Breast epithelium (tissue), 4 donors: ENCODE data around the gene EEF1E1. TPM values are rescaled to one million over a fixed set of nuclear protein-coding genes. Genes with fewer than 3 reads are reported as not detected.

Experiments
- DNase-seq, 2 donors: peaks; one replicate each; pipeline ENCODE4 v3.0.0-alpha.2; 2019; ENCODE audit warnings: low spot score in 2 of 2
- H3K27ac ChIP-seq, 2 donors: fragments of 200-600 bp; sonication (generic) in 1 of 2; one replicate each; pipeline ENCODE4 v1.5.1; 2016 to 2019; ENCODE audit warnings: mild to moderate bottlenecking in 1 of 2
- H3K27me3 ChIP-seq, 2 donors: fragments of 200-600 bp; sonication (generic) in 1 of 2; one replicate each; pipeline versions ENCODE4 v1.5.1 to v1.6.0; 2017 to 2019; ENCODE audit warnings: control low read depth in 1 of 2, mild to moderate bottlenecking in 1 of 2
- H3K36me3 ChIP-seq: fragments of 200-600 bp; one replicate; pipeline ENCODE4 v1.5.1; 2019
- H3K4me1 ChIP-seq, 2 donors: fragments of 200-600 bp; sonication (generic); one replicate each; pipeline ENCODE4 v1.5.1; 2016 to 2019; ENCODE audit warnings: control low read depth in 1 of 2
- H3K4me3 ChIP-seq, 3 donors: fragments of 200-600 bp; sonication (generic); 1 replicate in 2 of 3; 2 replicates in 1 of 3; pipeline ENCODE4 v1.5.1; 2016 to 2019; ENCODE audit warnings: mild to moderate bottlenecking in 3 of 3, moderate library complexity in 2 of 3
- H3K9me3 ChIP-seq, 2 donors: fragments of 200-600 bp; sonication (generic) in 1 of 2; one replicate each; pipeline ENCODE4 v1.5.1; 2016 to 2019; ENCODE audit warnings: control low read depth in 1 of 2
- POLR2A ChIP-seq: fragments of 450-650 bp; IDR thresholded peaks from one replicate; pipeline ENCODE4 v1.6.1; 2016; ENCODE audit warnings: antibody characterized with exemption, mild to moderate bottlenecking, moderate library complexity
- POLR2AphosphoS5 ChIP-seq, 3 donors: sonication (generic); formaldehyde crosslinking; IDR thresholded peaks; one replicate each; pipeline ENCODE4 v1.6.1; 2017; ENCODE audit warnings: antibody characterized with exemption in 3 of 3
- intact Hi-C: fragments of 100-400 bp; cut with DNase I; formaldehyde crosslinking; loops from one replicate; pipeline ENCODE4 v1.15.1; 2023; ENCODE audit warnings: low total_unique reads
- total RNA-seq, 3 donors: library from RNA; depleted of rRNA; stranded (reverse); fragments of >200 nt; gene quantifications; one replicate each; pipeline ENCODE4 v1.1.0, GENCODE V29; 2016
- TF ChIP-seq, protein P1 (sequence below), 3 donors: fragments of 450-650 bp; IDR thresholded peaks; one replicate each; pipeline ENCODE4 v1.5.1; 2016 to 2017; ENCODE audit warnings: antibody characterized with exemption in 3 of 3, mild to moderate bottlenecking in 3 of 3, moderate library complexity in 3 of 3

The EEF1E1 gene
- total RNA-seq, 3 donors from 2014 or later = 18.9 to 48.5 (median 39.1) TPM

DNA sequence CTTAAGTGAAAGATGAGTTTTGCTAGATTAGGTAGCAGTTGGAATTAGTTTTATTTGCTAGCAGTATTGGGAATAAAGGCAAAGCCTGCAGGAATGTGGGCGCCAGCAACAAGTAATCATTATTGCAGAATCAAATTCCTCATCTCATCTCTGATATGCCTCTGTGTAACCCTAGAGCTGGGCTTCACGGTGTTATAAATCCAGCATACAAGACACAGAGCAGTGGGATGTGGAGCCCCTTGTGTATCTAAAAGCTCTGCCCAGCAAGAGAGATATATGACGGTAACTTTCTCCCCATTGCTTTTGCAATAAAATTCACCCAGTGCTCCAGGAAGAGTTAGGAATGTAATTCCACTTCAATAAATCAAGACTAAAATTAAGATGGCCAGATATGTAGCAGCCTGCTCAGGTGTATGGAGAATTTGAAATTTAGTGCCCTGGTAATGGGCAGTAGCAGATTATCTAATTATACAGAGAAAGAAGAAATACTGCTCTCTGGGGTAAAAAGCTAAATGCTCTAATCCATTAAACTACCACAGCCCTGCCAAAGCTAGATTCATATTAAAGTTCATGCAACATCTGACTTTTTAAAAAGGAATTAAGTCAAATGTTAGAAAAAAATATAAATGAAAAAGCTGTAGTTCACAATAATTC is 32.6 kb downstream of the EEF1E1 start:
- TF ChIP-seq POLR2A (no peak), POLR2AphosphoS5 (IDR thresholded peaks at IDR 0.05) (no peak)
- TF ChIP-seq, protein P1, sequence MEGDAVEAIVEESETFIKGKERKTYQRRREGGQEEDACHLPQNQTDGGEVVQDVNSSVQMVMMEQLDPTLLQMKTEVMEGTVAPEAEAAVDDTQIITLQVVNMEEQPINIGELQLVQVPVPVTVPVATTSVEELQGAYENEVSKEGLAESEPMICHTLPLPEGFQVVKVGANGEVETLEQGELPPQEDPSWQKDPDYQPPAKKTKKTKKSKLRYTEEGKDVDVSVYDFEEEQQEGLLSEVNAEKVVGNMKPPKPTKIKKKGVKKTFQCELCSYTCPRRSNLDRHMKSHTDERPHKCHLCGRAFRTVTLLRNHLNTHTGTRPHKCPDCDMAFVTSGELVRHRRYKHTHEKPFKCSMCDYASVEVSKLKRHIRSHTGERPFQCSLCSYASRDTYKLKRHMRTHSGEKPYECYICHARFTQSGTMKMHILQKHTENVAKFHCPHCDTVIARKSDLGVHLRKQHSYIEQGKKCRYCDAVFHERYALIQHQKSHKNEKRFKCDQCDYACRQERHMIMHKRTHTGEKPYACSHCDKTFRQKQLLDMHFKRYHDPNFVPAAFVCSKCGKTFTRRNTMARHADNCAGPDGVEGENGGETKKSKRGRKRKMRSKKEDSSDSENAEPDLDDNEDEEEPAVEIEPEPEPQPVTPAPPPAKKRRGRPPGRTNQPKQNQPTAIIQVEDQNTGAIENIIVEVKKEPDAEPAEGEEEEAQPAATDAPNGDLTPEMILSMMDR (IDR thresholded peaks at IDR 0.05) = no peak

DNA sequence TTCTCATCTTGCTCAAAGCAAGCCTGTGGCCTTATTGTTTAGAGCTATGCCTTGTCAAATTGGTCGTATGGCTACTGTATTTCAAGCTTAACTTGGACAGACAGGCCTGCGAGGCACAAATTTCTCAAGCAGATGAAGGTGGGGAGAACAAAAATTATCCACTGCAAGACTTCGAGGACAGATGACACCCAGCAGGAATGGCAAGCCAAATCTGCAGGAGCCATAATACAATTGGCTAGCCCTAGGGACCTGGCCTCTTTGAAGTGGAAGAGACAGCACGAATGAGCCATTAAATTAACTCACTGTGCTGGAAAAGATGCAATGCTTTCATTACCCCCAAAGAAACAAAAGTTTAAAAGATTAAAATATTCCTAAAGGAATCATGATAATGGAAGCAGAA is 33.2 kb downstream of the EEF1E1 start:
- no peak for DNase-seq
- Histone ChIP-seq H3K4me1 (no peaks in the 10 kb centered on the region), H3K36me3 (no peaks in the 10 kb centered on the region), H3K9me3 (no peaks in the 10 kb centered on the region), H3K27ac (no peak overlapping the region), H3K4me3 (no peak overlapping the region), H3K27me3 (no peaks in the 10 kb centered on the region)
- TF ChIP-seq POLR2A (no peak), POLR2AphosphoS5 (IDR thresholded peaks at IDR 0.05) (no peak)
- TF ChIP-seq, protein P1 (IDR thresholded peaks at IDR 0.05) = no peak
- intact Hi-C loops = no loop called here

More for the DNA sequence above, 32.6 kb downstream of the EEF1E1 start:
- intact Hi-C loops = no loop called here
- Histone ChIP-seq H3K27ac (no peak overlapping the region), H3K36me3 (no peaks in the 10 kb centered on the region), H3K9me3 (no peaks in the 10 kb centered on the region), H3K4me3 (no peak overlapping the region), H3K4me1 (no peaks in the 10 kb centered on the region), H3K27me3 (no peaks in the 10 kb centered on the region)
- DNase-seq = no peak

GRCh38 chr6:8066108-8066507 is 36.2 kb downstream of the EEF1E1 start:
- TF ChIP-seq POLR2AphosphoS5 (IDR thresholded peaks at IDR 0.05) = no peak
- no peak for TF ChIP-seq POLR2A
- TF ChIP-seq, protein P1 (IDR thresholded peaks at IDR 0.05) = no peak
- H3K27me3 ChIP-seq = no peaks in the 10 kb centered on the region
- no peak overlapping the region for H3K4me3 ChIP-seq
- no peaks in the 10 kb centered on the region for H3K4me1 ChIP-seq
- H3K36me3 ChIP-seq = no peaks in the 10 kb centered on the region
- H3K27ac ChIP-seq = no peak overlapping the region
- no peaks in the 10 kb centered on the region for H3K9me3 ChIP-seq
- no peak for DNase-seq
- intact Hi-C loops = no loop called here

DNA sequence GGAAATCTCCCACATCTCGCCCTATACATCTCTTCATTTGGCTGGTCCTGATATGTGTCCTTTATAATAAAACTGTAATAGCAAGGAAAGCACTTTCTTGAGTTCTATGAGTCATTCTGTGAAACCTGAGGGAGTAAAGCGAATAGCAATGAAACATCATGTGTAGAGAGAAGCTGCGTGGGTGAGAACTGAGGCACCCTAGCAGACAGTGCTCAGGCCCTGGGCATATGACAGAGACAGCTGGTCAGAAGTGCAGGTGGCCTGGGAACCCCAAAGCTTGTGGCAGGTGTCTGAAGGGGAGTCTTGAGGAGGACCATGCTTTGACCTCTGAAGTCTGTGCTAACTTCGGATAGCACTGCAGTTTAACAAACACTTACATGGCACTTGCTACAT is 36.8 kb downstream of the EEF1E1 start:
- no peak for DNase-seq
- no peak for TF ChIP-seq POLR2A
- TF ChIP-seq POLR2AphosphoS5 (IDR thresholded peaks at IDR 0.05) = no peak
- TF ChIP-seq, protein P1 (IDR thresholded peaks at IDR 0.05) = no peak
- H3K36me3 ChIP-seq = no peaks in the 10 kb centered on the region
- no peak overlapping the region for H3K4me3 ChIP-seq
- intact Hi-C loops = no loop called here
- no peaks in the 10 kb centered on the region for H3K27me3 ChIP-seq
- no peaks in the 10 kb centered on the region for H3K4me1 ChIP-seq
- no peaks in the 10 kb centered on the region for H3K9me3 ChIP-seq
- H3K27ac ChIP-seq = no peak overlapping the region

- Histone ChIP-seq H3K27ac (peak overlapping the region; percentile 88 to 95), H3K9me3 (no peaks in the 10 kb centered on the region), H3K27me3 (no peaks in the 10 kb centered on the region), H3K4me1 (no peaks in the 10 kb centered on the region), H3K4me3 (peak overlapping the region; percentile 88 to 92 (median 89)), H3K36me3 (no peaks in the 10 kb centered on the region)
- DNase-seq = no peak
- no peak for TF ChIP-seq POLR2A
- TF ChIP-seq POLR2AphosphoS5 (IDR thresholded peaks at IDR 0.05) = no peak
- TF ChIP-seq, protein P1 (IDR thresholded peaks at IDR 0.05) = no peak
- intact Hi-C loops = loop anchor here (5.0 kb wide), 1 partner anchor 37 kb away; the partner anchor contains the start of gene EEF1E1
Observed at GRCh38 chr6:8064638-8065518, 37.5 kb downstream of the EEF1E1 start.
